GM21786 (cell line): ENCODE measurements around the gene GALNT16.
A peak's percentile ranks its signal among the peaks of the same experiment; 100 is the strongest.

Source experiments
- ATAC-seq: cut with Tn5 transposase; IDR thresholded peaks from one replicate; pipeline ENCODE4 v1.9.1; 2021; ENCODE audit not compliant: unreplicated experiment

Gene GALNT16

GRCh38 chr14:69333791-69334337 lies 73.9 kb downstream of the GALNT16 start:
- no peak for ATAC-seq

GRCh38 chr14:69334576-69334975 lies 74.6 kb downstream of the GALNT16 start:
- no peak for ATAC-seq

- no peak for ATAC-seq
Observed at GRCh38 chr14:69335371-69335771, 75.4 kb downstream of the GALNT16 start.

GRCh38 chr14:69337984-69338383 lies 78.0 kb downstream of the GALNT16 start:
- no peak for ATAC-seq

- ATAC-seq: no peak
Observed at GRCh38 chr14:69339426-69339825, 79.5 kb downstream of the GALNT16 start.

- no peak for ATAC-seq
Observed at GRCh38 chr14:69342928-69343525, 83.1 kb downstream of the GALNT16 start.

GRCh38 chr14:69344171-69344570 lies 84.2 kb downstream of the GALNT16 start:
- ATAC-seq: no peak

- no peak for ATAC-seq
Observed at GRCh38 chr14:69345402-69345801, 85.4 kb downstream of the GALNT16 start.

- ATAC-seq: no peak
Observed at GRCh38 chr14:69346710-69347109, 86.8 kb downstream of the GALNT16 start.

GRCh38 chr14:69349091-69349777 lies 89.3 kb downstream of the GALNT16 start:
- no peak for ATAC-seq

- ATAC-seq: no peak
Observed at GRCh38 chr14:69350892-69351291, 90.9 kb downstream of the GALNT16 start.

- no peak for ATAC-seq
Observed at GRCh38 chr14:69351385-69351784, 91.4 kb downstream of the GALNT16 start.

GRCh38 chr14:69351911-69352310 lies 92.0 kb downstream of the GALNT16 start:
- ATAC-seq: no peak

GRCh38 chr14:69353168-69353567 lies 93.2 kb downstream of the GALNT16 start:
- no peak for ATAC-seq

GRCh38 chr14:69354383-69355153 lies 94.6 kb downstream of the GALNT16 start:
- ATAC-seq: peak; percentile 86

GRCh38 chr14:69355154-69355597 lies 95.2 kb downstream of the GALNT16 start:
- no peak for ATAC-seq

- no peak for ATAC-seq
Observed at GRCh38 chr14:69355607-69356281, 95.8 kb downstream of the GALNT16 start.

- ATAC-seq: no peak
Observed at GRCh38 chr14:69356903-69357543, 97.1 kb downstream of the GALNT16 start.

- ATAC-seq: no peak
Observed at GRCh38 chr14:69357544-69358200, 97.7 kb downstream of the GALNT16 start.
